T-helper 17 cell (primary cell): ENCODE results near the gene RPS6KA2. TPM values are rescaled to one million over a fixed set of nuclear protein-coding genes. Genes with fewer than 3 reads are reported as not detected.
A peak's percentile ranks its signal among the peaks of the same experiment; 100 is the strongest.

ENCODE experiments used
- ATAC-seq: fragments of 150-1000 bp; cut with Tn5 transposase; 2 replicates; pipeline ENCODE4 v1.10.0; 2021; ENCODE audit warnings: mild to moderate bottlenecking, moderate library complexity
- DNase-seq, 3 donors: peaks; one replicate each; pipeline versions ENCODE4 v3.0.0 to v3.0.0-alpha.2; 2020 to 2021
- H3K9me3 ChIP-seq: one replicate; pipeline ENCODE4 v1.7.0; 2013; ENCODE audit warnings: low read length, mild to moderate bottlenecking; ENCODE audit not compliant: control insufficient read depth, poor library complexity, severe bottlenecking
- H3K27ac Mint-ChIP-seq: one replicate; pipeline ENCODE4 v1.8.0; 2022; ENCODE audit warnings: mild to moderate bottlenecking, moderate library complexity, mixed read lengths
- H3K27me3 Mint-ChIP-seq: one replicate; pipeline ENCODE4 v1.8.0; 2022; ENCODE audit warnings: mixed read lengths
- H3K36me3 Mint-ChIP-seq: one replicate; pipeline ENCODE4 v1.8.0; 2022; ENCODE audit warnings: low read depth, mixed read lengths
- H3K4me1 Mint-ChIP-seq: one replicate; pipeline ENCODE4 v1.8.0; 2022; ENCODE audit warnings: mild to moderate bottlenecking, mixed read lengths
- H3K4me3 Mint-ChIP-seq: one replicate; pipeline ENCODE4 v1.8.0; 2022; ENCODE audit warnings: mild to moderate bottlenecking, moderate library complexity, mixed read lengths
- total RNA-seq, 4 donors: library from RNA in 2 of 4; stranded (reverse) in 2 of 4; gene quantifications; one replicate each; pipeline ENCODE4 v1.2.3 and lab custom pipeline; 2022 to 2026

RPS6KA2 gene
- total RNA-seq, 2 donors from 2014 or later, result 3.3 to 5.9 TPM

- no peaks in the 10 kb centered on the region for H3K27me3 Mint-ChIP-seq
- peaks cover 2% of the 10 kb centered on the region for H3K36me3 Mint-ChIP-seq
- no peak for ATAC-seq
- no peak for DNase-seq
- no peak overlapping the region for H3K4me3 Mint-ChIP-seq
- H3K4me1 Mint-ChIP-seq, result peaks cover 5% of the 10 kb centered on the region
- no peak overlapping the region for H3K27ac Mint-ChIP-seq
- H3K9me3 ChIP-seq, result no peaks in the 10 kb centered on the region
Observed at GRCh38 chr6:166464068-166465002, 162.7 kb downstream of the RPS6KA2 start.

- no peaks in the 10 kb centered on the region for H3K9me3 ChIP-seq
- Mint-ChIP-seq H3K36me3 (peaks cover 2% of the 10 kb centered on the region), H3K27me3 (no peaks in the 10 kb centered on the region), H3K4me1 (peaks cover 5% of the 10 kb centered on the region), H3K4me3 (no peak overlapping the region), H3K27ac (no peak overlapping the region)
- ATAC-seq, result no peak
- DNase-seq, result no peak
Observed at GRCh38 chr6:166463359-166464067, 163.5 kb downstream of the RPS6KA2 start.

- ATAC-seq (no peak), DNase-seq (no peak)
- Mint-ChIP-seq H3K27ac (no peak overlapping the region), H3K4me3 (no peak overlapping the region), H3K27me3 (no peaks in the 10 kb centered on the region), H3K36me3 (peaks cover 2% of the 10 kb centered on the region), H3K4me1 (peaks cover 5% of the 10 kb centered on the region)
- H3K9me3 ChIP-seq, result no peaks in the 10 kb centered on the region
Observed at GRCh38 chr6:166462461-166463135, 164.5 kb downstream of the RPS6KA2 start.

GRCh38 chr6:166461821-166462460 lies 165.1 kb downstream of the RPS6KA2 start:
- Mint-ChIP-seq H3K4me1 (peaks cover 3% of the 10 kb centered on the region), H3K27me3 (no peaks in the 10 kb centered on the region), H3K27ac (no peak overlapping the region), H3K4me3 (no peak overlapping the region), H3K36me3 (peaks cover 2% of the 10 kb centered on the region)
- H3K9me3 ChIP-seq, result no peaks in the 10 kb centered on the region
- no peak for DNase-seq
- ATAC-seq, result no peak

- no peaks in the 10 kb centered on the region for H3K9me3 ChIP-seq
- H3K4me1 Mint-ChIP-seq, result no peaks in the 10 kb centered on the region
- ATAC-seq (no peak), DNase-seq (no peak)
- no peak overlapping the region for H3K27ac Mint-ChIP-seq
- no peak overlapping the region for H3K4me3 Mint-ChIP-seq
- no peaks in the 10 kb centered on the region for H3K36me3 Mint-ChIP-seq
- no peaks in the 10 kb centered on the region for H3K27me3 Mint-ChIP-seq
Observed at GRCh38 chr6:166460473-166461437, 166.3 kb downstream of the RPS6KA2 start.

- Mint-ChIP-seq H3K27ac (no peak overlapping the region), H3K4me3 (no peak overlapping the region), H3K36me3 (no peaks in the 10 kb centered on the region), H3K4me1 (no peaks in the 10 kb centered on the region), H3K27me3 (no peaks in the 10 kb centered on the region)
- ATAC-seq (no peak), DNase-seq (no peak)
- no peaks in the 10 kb centered on the region for H3K9me3 ChIP-seq
Observed at GRCh38 chr6:166459906-166460305, 167.1 kb downstream of the RPS6KA2 start.

- Mint-ChIP-seq H3K27me3 (no peaks in the 10 kb centered on the region), H3K4me1 (no peaks in the 10 kb centered on the region), H3K4me3 (no peak overlapping the region), H3K36me3 (no peaks in the 10 kb centered on the region), H3K27ac (no peak overlapping the region)
- H3K9me3 ChIP-seq, result no peaks in the 10 kb centered on the region
- ATAC-seq, result no peak
- DNase-seq, result no peak
Observed at GRCh38 chr6:166459272-166459671, 167.8 kb downstream of the RPS6KA2 start.

- peak; percentile 57 for ATAC-seq
- H3K9me3 ChIP-seq, result no peaks in the 10 kb centered on the region
- Mint-ChIP-seq H3K4me3 (no peak overlapping the region), H3K36me3 (no peaks in the 10 kb centered on the region), H3K4me1 (no peaks in the 10 kb centered on the region), H3K27me3 (no peaks in the 10 kb centered on the region), H3K27ac (no peak overlapping the region)
- no peak for DNase-seq
Observed at GRCh38 chr6:166456395-166457156, 170.5 kb downstream of the RPS6KA2 start.

GRCh38 chr6:166454692-166455515 lies 172.1 kb downstream of the RPS6KA2 start:
- Mint-ChIP-seq H3K4me3 (no peak overlapping the region), H3K36me3 (no peaks in the 10 kb centered on the region), H3K4me1 (no peaks in the 10 kb centered on the region), H3K27ac (peak overlapping the region; percentile 45), H3K27me3 (no peaks in the 10 kb centered on the region)
- DNase-seq, result no peak
- ATAC-seq, result no peak
- no peaks in the 10 kb centered on the region for H3K9me3 ChIP-seq

- Mint-ChIP-seq H3K27ac (no peak overlapping the region), H3K36me3 (no peaks in the 10 kb centered on the region), H3K4me3 (no peak overlapping the region), H3K27me3 (no peaks in the 10 kb centered on the region), H3K4me1 (no peaks in the 10 kb centered on the region)
- ATAC-seq, result no peak
- no peaks in the 10 kb centered on the region for H3K9me3 ChIP-seq
- no peak for DNase-seq
Observed at GRCh38 chr6:166453651-166454050, 173.4 kb downstream of the RPS6KA2 start.
